Peyer's patch (tissue), 4 donors: ENCODE measurements around the gene ABCA2.

Source experiments
- POLR2A ChIP-seq, 2 donors: fragments of 450-650 bp; IDR thresholded peaks; one replicate each; pipeline ENCODE4 v1.5.1; 2017; ENCODE audit warnings: antibody characterized with exemption in 2 of 2, mild to moderate bottlenecking in 2 of 2, moderate library complexity in 2 of 2
- TF ChIP-seq, protein P1 (sequence below), 6 experiments: fragments of 450-650 bp in 4 of 6; fragments of 200-600 bp in 2 of 6; sonication (generic) in 1 of 6; IDR thresholded peaks; one replicate each; pipeline ENCODE4 v1.5.1; 2017 to 2019; ENCODE audit warnings: antibody characterized with exemption in 6 of 6, mild to moderate bottlenecking in 3 of 6, moderate library complexity in 1 of 6

DNA sequence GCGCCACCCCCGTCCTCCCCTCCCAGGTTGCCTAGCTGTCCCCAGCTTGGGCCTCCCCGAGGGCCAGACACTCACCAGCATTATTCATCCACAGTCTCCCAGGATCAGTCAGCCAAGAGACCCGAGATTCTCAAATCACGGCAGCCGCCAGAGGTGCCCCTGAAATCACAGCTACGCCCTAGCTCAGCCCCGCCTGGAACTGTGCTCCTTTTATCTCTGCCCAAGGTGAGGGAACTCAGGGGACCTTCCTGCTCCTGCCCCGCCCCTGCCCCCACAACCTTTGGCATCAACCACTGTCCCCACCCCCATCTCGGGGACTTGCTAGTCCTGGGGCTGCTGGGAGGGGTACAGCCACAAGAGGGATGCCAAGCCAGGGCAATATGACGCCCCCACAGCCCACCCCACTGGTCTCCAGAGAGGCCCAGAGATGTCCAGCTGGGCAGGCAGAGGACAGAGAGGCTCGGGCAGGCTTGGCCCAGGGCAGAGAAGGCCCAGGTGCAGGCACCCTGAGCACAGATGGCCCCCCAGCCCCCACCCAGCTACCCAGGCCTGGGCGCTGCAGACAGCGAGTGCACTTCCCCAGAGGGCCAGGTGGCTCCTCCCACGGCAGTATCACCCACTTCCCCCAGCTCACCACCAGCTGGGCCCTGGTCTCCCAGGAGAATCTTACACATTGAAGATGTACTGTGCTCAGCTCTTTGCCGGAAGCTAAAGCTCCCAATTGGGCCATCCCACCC is 4.0 kb upstream of the ABCA2 start, which contains the start of gene FUT7:
- TF ChIP-seq, protein P1, sequence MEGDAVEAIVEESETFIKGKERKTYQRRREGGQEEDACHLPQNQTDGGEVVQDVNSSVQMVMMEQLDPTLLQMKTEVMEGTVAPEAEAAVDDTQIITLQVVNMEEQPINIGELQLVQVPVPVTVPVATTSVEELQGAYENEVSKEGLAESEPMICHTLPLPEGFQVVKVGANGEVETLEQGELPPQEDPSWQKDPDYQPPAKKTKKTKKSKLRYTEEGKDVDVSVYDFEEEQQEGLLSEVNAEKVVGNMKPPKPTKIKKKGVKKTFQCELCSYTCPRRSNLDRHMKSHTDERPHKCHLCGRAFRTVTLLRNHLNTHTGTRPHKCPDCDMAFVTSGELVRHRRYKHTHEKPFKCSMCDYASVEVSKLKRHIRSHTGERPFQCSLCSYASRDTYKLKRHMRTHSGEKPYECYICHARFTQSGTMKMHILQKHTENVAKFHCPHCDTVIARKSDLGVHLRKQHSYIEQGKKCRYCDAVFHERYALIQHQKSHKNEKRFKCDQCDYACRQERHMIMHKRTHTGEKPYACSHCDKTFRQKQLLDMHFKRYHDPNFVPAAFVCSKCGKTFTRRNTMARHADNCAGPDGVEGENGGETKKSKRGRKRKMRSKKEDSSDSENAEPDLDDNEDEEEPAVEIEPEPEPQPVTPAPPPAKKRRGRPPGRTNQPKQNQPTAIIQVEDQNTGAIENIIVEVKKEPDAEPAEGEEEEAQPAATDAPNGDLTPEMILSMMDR (IDR thresholded peaks at IDR 0.05), result no peak
- no peak for TF ChIP-seq POLR2A (IDR thresholded peaks at IDR 0.05)
